KMS-11 (cell line): ENCODE results near the gene PSME2.

Experiments used
- H2AFZ ChIP-seq: fragments of 200-600 bp; sonication (generic); 2 replicates; pipeline ENCODE4 v1.6.1; 2016; ENCODE audit warnings: antibody characterized with exemption, mixed run types, low read depth
- H3K27ac ChIP-seq: fragments of 200-600 bp; sonication (generic); 2 replicates; pipeline ENCODE4 v1.6.1; 2016; ENCODE audit warnings: mild to moderate bottlenecking, mixed run types
- H3K27me3 ChIP-seq: fragments of 200-600 bp; sonication (generic); 2 replicates; pipeline ENCODE4 v1.6.1; 2017; ENCODE audit warnings: mild to moderate bottlenecking, low read depth, mixed run types, moderate library complexity; ENCODE audit not compliant: insufficient read depth
- H3K36me3 ChIP-seq: fragments of 200-600 bp; sonication (generic); 2 replicates; pipeline ENCODE4 v1.6.1; 2017; ENCODE audit warnings: mild to moderate bottlenecking, mixed run types; ENCODE audit not compliant: insufficient read depth
- H3K4me1 ChIP-seq: fragments of 200-600 bp; sonication (generic); 2 replicates; pipeline ENCODE4 v1.6.1; 2016; ENCODE audit warnings: mild to moderate bottlenecking, low read depth, mixed run types; ENCODE audit not compliant: poor library complexity, severe bottlenecking
- H3K4me2 ChIP-seq: fragments of 200-600 bp; sonication (generic); 2 replicates; pipeline ENCODE4 v1.7.0; 2016; ENCODE audit warnings: mild to moderate bottlenecking, mixed run types
- H3K4me3 ChIP-seq: fragments of 200-600 bp; sonication (generic); IDR thresholded peaks from 2 replicates; pipeline ENCODE4 v1.6.1; 2017; ENCODE audit warnings: low read depth, low read length, mixed read lengths; ENCODE audit not compliant: insufficient read depth
- H3K79me2 ChIP-seq: fragments of 200-600 bp; sonication (generic); 2 replicates; pipeline ENCODE4 v1.6.1; 2016; ENCODE audit warnings: low read depth, mixed run types; ENCODE audit not compliant: insufficient read depth
- H3K9ac ChIP-seq: fragments of 200-600 bp; sonication (generic); 2 replicates; pipeline ENCODE4 v1.6.1; 2016; ENCODE audit warnings: mild to moderate bottlenecking, mixed run types
- H4K20me1 ChIP-seq: fragments of 200-600 bp; sonication (generic); 2 replicates; pipeline ENCODE4 v1.6.1; 2016; ENCODE audit warnings: mild to moderate bottlenecking, mixed run types; ENCODE audit not compliant: insufficient read depth
- TF ChIP-seq, protein P1 (sequence below): fragments of 200-600 bp; sonication (generic); conservative IDR thresholded peaks from 2 replicates; pipeline ENCODE4 v1.6.1; 2017; ENCODE audit warnings: low read depth, mild to moderate bottlenecking, antibody characterized with exemption, low read length, moderate library complexity, mixed read lengths

The PSME2 gene

DNA sequence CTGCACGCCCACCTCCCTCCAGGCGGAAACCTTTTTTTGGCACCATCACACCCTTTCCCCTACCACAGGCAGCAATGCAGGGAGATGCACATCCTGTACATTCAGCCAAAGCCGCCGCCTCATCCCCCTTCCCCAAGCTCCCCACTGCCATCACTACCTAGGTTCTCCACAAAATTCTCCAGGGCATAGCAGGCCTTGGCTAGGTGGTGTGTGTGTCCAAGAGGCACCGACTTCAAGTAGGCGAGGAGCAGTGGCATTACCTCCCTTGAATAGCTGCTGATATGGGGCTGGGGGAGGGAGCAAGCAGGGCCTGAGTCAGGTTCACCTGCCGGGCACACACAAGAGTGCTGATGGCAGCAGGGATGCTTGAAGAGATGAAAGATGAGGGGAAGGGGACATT lies 38.6 kb upstream of the PSME2 start:
- no peaks in the 10 kb centered on the region for H3K36me3 ChIP-seq
- no peak overlapping the region for H2AFZ ChIP-seq
- H3K27ac ChIP-seq, result no peak overlapping the region
- peaks cover 14% of the 10 kb centered on the region for H3K4me1 ChIP-seq
- no peak overlapping the region for H3K4me2 ChIP-seq
- H4K20me1 ChIP-seq, result no peaks in the 10 kb centered on the region
- peaks cover 7% of the 10 kb centered on the region; the same call in 1 of the 2 replicates for H3K79me2 ChIP-seq
- TF ChIP-seq, protein P1, sequence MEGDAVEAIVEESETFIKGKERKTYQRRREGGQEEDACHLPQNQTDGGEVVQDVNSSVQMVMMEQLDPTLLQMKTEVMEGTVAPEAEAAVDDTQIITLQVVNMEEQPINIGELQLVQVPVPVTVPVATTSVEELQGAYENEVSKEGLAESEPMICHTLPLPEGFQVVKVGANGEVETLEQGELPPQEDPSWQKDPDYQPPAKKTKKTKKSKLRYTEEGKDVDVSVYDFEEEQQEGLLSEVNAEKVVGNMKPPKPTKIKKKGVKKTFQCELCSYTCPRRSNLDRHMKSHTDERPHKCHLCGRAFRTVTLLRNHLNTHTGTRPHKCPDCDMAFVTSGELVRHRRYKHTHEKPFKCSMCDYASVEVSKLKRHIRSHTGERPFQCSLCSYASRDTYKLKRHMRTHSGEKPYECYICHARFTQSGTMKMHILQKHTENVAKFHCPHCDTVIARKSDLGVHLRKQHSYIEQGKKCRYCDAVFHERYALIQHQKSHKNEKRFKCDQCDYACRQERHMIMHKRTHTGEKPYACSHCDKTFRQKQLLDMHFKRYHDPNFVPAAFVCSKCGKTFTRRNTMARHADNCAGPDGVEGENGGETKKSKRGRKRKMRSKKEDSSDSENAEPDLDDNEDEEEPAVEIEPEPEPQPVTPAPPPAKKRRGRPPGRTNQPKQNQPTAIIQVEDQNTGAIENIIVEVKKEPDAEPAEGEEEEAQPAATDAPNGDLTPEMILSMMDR, result no peak
- H3K4me3 ChIP-seq, result no peak overlapping the region
- H3K9ac ChIP-seq, result no peak overlapping the region
- no peaks in the 10 kb centered on the region for H3K27me3 ChIP-seq

DNA sequence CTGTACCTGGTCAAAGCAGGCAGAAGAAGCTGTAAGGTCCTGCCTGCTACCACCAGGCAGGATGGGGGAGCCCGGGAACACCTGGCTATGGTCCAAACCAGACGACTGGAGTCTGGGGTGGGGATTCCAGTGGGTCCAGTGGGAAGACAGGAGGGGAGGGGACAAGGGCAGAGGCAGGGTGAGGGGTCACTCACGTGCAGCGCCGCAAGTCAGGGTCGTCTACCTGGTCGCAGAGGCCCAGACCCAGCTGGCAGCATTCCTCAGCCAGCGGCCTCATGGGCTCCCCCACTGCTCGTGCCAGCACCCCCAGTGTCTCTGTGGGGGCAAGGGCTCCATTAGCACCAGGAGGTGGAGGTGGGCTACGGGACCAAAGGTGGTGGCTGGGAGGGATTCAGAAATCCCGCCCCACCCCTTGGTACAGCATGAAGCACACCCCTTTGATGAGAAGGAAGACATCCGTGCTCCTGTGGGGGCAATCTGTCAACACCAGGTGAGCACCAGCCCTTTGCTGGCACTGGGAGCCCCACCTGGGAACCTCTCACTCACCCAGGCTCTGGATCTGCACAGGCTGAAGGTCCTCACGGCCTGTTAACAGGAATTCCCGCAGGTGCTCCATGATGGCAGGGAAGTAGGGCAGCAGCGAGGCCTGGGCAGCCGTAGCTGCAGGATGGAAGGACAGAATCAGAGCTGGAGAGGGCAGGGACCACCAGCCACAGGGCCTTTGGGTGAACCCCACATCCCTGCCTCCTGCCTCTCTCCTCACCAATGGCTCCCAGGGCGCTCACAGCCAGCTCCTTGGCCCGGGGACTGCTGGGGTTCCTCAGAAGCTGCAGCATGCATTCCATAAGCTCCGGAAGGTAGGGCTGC lies 37.9 kb upstream of the PSME2 start:
- H3K4me2 ChIP-seq, result no peak overlapping the region
- TF ChIP-seq, protein P1, result no peak
- no peak overlapping the region for H3K9ac ChIP-seq
- peaks cover 7% of the 10 kb centered on the region; the same call in 1 of the 2 replicates for H3K79me2 ChIP-seq
- no peaks in the 10 kb centered on the region for H3K36me3 ChIP-seq
- no peak overlapping the region for H3K4me3 ChIP-seq
- no peak overlapping the region for H3K27ac ChIP-seq
- peaks cover 14% of the 10 kb centered on the region for H3K4me1 ChIP-seq
- no peaks in the 10 kb centered on the region for H4K20me1 ChIP-seq
- no peaks in the 10 kb centered on the region for H3K27me3 ChIP-seq
- no peak overlapping the region for H2AFZ ChIP-seq

DNA sequence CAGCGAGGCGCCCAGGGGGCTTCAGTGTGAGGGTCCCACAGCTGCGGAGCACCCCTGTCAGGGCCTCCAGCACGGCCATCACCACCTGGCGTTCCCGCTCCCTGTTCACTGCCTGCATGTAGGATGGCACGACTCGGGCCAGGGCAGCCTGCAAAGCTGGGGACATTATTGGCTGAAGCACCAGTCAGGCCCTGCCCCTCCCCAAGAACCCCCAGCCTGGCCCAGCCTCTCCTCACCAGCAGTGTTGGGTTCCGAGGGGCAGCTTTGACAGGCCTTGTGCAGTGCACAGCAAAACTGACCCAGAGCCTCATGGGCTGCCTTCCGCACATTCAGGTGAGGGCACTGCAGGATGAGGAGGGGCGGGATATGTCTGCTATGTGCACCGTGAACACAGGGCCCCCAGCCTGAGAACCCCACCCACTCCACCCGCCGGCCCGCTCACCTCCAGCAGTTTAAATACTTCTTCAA lies 36.6 kb upstream of the PSME2 start:
- no peak overlapping the region for H3K27ac ChIP-seq
- no peak overlapping the region for H3K4me2 ChIP-seq

DNA sequence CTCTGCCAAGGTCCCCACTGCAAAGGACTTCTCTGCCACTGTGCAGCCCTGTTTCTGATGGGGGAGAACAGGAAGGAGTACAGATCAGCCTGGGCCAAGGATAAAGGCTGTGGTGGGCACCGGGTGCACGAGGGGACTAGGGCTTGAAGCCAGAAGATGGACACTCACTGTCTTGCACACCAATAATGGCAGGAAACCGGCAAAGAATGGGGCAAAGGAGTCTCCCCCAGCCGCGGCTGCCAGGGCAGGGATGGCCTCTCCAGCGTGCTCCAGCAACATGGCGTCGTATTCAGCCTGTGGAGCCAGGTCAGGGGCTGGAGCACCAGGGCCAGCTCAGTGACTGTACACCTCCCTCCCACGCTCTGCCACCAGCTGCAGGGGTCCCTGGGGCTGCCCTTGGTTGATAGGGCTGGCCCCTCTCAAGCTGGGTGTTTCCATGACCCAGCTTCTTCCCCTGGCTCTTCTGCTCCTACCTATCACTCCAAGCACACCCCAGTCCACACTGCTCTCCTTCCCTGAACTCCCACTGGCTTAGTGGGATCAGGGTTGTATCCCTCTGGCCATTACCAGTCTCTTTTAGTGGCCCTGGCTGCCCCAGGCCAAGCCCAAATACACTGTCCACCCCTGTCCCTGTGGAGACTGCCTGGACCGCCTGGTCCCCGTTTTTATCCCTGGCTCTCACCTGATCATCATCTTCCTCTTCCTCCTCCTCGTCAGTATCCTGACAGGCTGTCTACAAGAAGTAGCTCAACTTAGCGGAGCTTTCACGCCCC lies 35.9 kb upstream of the PSME2 start:
- H3K36me3 ChIP-seq, result no peaks in the 10 kb centered on the region
- no peak overlapping the region for H3K4me2 ChIP-seq
- no peak overlapping the region for H2AFZ ChIP-seq
- no peak overlapping the region for H3K27ac ChIP-seq
- peaks cover 2% of the 10 kb centered on the region for H3K4me1 ChIP-seq
- H3K79me2 ChIP-seq, result peaks cover 3% of the 10 kb centered on the region; the same call in 1 of the 2 replicates
- no peak overlapping the region for H3K9ac ChIP-seq
- no peaks in the 10 kb centered on the region for H3K27me3 ChIP-seq
- H3K4me3 ChIP-seq, result no peak overlapping the region
- TF ChIP-seq, protein P1, result no peak
- H4K20me1 ChIP-seq, result no peaks in the 10 kb centered on the region

More for the DNA sequence above, 36.6 kb upstream of the PSME2 start:
- no peaks in the 10 kb centered on the region for H4K20me1 ChIP-seq
- peaks cover 7% of the 10 kb centered on the region; the same call in 1 of the 2 replicates for H3K79me2 ChIP-seq
- H3K27me3 ChIP-seq, result no peaks in the 10 kb centered on the region
- no peak overlapping the region for H3K4me3 ChIP-seq
- TF ChIP-seq, protein P1, result no peak
- H3K9ac ChIP-seq, result no peak overlapping the region
- no peaks in the 10 kb centered on the region for H3K36me3 ChIP-seq
- H3K4me1 ChIP-seq, result peaks cover 9% of the 10 kb centered on the region
- no peak overlapping the region for H2AFZ ChIP-seq
